RWPE2 (cell line): ENCODE results near the gene CD164L2.

Experiments used
- ATAC-seq: fragments of 200-7000 bp; cut with Tn5 transposase; 3 replicates; pipeline ENCODE4 v1.9.1; 2021; ENCODE audit warnings: low read depth
- DNase-seq: peaks from one replicate; pipeline ENCODE4 v3.0.0-alpha.2; 2020; ENCODE audit warnings: low spot score
- H3K27ac ChIP-seq: fragments of 450-650 bp; 2 replicates; pipeline ENCODE4 v1.5.1; 2017; ENCODE audit warnings: mild to moderate bottlenecking; ENCODE audit not compliant: poor library complexity, severe bottlenecking
- H3K27me3 ChIP-seq: fragments of 250-450 bp; sonication (Bioruptor Pico); 2 replicates; pipeline ENCODE4 v1.5.1; 2021; ENCODE audit warnings: mild to moderate bottlenecking, moderate library complexity; ENCODE audit not compliant: insufficient read depth, poor library complexity, severe bottlenecking
- H3K36me3 ChIP-seq: fragments of 250-450 bp; sonication (Bioruptor Pico); 2 replicates; pipeline ENCODE4 v1.5.1; 2020; ENCODE audit warnings: low read depth, mild to moderate bottlenecking, moderate library complexity
- H3K4me1 ChIP-seq: fragments of 250-450 bp; sonication (Bioruptor Pico); 2 replicates; pipeline ENCODE4 v1.5.1; 2021; ENCODE audit warnings: mild to moderate bottlenecking, moderate library complexity; ENCODE audit not compliant: insufficient read depth, poor library complexity, severe bottlenecking
- H3K4me3 ChIP-seq: fragments of 250-450 bp; sonication (Bioruptor Pico); 2 replicates; pipeline ENCODE4 v1.5.1; 2021; ENCODE audit warnings: mild to moderate bottlenecking, moderate library complexity; ENCODE audit not compliant: severe bottlenecking
- H3K9me3 ChIP-seq: fragments of 250-450 bp; sonication (Bioruptor Pico); 2 replicates; pipeline ENCODE4 v1.5.1; 2021; ENCODE audit warnings: mild to moderate bottlenecking, moderate library complexity; ENCODE audit not compliant: severe bottlenecking
- TF ChIP-seq, protein P1 (sequence below): fragments of 450-650 bp; IDR thresholded peaks from one replicate; pipeline ENCODE4 v1.5.1; 2017; ENCODE audit warnings: mild to moderate bottlenecking, moderate library complexity; ENCODE audit not compliant: poor library complexity, severe bottlenecking

The CD164L2 gene

DNA sequence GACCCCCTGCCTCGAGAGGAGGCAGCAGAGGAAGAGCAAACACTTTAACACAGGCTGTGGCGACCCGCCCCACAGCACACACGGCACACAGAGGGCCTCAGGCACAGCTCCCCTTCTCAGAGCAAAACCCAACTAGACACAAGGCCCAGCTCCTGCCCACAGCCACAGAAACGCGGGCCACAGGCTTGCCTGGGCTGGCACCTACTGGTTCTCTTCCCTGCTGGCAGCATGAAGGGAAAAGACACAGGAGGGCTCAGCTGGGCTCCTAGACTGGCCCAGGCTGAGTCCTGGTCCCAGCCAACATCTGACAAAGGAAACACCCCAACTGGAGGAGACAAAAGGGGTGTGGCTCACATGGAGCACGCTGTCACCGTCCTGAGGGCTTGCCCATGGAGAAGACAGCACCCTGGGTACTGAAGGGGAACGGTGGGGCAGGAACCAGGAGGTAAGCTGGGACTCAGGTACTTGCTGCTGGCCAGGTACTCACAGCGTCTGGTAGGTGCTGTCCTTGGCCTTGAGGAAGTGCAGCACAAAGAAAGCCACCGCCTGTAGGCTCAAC, 3.5 kb downstream of the CD164L2 start:
- DNase-seq (no peak), ATAC-seq (no peak)
- Histone ChIP-seq H3K9me3 (no peaks in the 10 kb centered on the region), H3K36me3 (no peaks in the 10 kb centered on the region), H3K27ac (no peak overlapping the region), H3K4me3 (no peak overlapping the region), H3K4me1 (no peaks in the 10 kb centered on the region), H3K27me3 (no peaks in the 10 kb centered on the region)
- TF ChIP-seq, protein P1, sequence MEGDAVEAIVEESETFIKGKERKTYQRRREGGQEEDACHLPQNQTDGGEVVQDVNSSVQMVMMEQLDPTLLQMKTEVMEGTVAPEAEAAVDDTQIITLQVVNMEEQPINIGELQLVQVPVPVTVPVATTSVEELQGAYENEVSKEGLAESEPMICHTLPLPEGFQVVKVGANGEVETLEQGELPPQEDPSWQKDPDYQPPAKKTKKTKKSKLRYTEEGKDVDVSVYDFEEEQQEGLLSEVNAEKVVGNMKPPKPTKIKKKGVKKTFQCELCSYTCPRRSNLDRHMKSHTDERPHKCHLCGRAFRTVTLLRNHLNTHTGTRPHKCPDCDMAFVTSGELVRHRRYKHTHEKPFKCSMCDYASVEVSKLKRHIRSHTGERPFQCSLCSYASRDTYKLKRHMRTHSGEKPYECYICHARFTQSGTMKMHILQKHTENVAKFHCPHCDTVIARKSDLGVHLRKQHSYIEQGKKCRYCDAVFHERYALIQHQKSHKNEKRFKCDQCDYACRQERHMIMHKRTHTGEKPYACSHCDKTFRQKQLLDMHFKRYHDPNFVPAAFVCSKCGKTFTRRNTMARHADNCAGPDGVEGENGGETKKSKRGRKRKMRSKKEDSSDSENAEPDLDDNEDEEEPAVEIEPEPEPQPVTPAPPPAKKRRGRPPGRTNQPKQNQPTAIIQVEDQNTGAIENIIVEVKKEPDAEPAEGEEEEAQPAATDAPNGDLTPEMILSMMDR, result no peak

DNA sequence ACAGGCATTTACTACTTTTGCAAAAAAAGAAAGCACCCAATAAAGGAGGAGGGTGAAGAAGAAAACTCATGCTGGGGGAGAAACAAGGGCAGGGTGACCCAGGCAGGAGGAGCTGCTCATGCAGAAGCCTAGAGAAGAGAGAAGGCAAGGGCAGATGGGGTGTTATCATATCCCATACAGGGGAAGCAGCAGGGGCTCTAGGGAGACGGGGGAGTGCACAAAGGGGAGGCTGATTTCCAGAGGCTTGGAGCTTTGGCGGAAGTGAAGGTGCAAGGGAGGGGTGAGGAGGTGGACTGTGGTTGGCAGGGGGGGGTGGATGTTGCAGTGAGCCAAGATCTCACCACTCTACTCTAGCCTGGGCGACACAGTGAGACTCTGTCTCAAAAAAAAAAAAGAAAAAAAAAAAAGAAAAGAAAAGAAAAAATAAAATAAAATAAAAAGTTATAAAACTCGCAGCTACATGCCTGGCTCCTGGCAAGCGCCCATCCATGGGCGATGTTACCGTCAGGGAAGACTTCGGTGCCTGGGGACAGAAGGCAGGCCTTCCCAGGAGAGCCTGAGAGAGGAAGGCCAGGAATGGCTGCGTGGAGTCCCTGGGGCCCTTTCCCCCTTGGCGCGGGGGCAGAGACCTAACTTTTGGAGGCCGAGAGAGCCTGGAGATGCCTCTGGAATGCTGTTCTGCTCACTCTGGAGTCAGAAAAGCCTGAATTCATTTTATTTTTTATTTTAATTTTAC, 5.2 kb downstream of the CD164L2 start:
- no peaks in the 10 kb centered on the region for H3K36me3 ChIP-seq
- no peak overlapping the region for H3K27ac ChIP-seq
- TF ChIP-seq, protein P1, result no peak
- no peaks in the 10 kb centered on the region for H3K27me3 ChIP-seq
- ATAC-seq, result no peak
- no peak overlapping the region for H3K4me3 ChIP-seq
- H3K9me3 ChIP-seq, result no peaks in the 10 kb centered on the region
- no peak for DNase-seq
- no peaks in the 10 kb centered on the region for H3K4me1 ChIP-seq

DNA sequence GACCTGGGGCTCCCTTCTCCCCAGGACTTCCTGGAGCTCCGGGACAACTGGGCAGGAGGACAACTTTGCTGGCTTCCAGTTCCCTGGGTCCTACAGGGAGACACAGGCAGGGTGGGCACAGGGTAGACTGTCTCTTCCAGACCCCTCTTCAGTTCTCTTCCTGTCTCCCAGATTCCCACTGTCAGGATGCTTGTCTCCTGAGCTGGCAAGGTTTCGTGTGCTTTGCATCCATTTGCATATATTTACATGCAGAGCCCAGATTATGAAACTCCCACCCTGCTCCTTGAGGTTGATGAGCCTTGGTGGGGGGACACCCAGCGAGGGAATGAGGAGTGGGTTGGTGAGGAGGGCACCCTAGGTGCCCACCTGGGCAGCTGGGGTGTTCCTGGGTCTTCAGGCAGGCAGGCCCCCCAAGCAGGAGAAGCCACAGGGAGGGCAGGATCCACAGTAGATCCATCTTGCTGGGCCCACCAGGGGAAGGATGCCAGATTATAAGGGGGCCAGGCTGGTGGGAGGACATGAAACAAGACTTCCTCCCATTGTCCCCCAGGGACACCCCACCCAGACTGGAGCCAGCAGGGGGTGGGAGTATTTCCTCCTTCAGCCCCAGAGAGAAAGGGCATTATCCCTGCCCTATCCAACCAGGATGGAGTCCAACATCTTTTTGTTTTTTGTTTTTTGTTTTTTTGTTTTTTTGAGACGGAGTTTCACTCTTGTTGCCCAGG, 8.6 kb downstream of the CD164L2 start, which contains the start of gene FCN3:
Gene FCN3, minus strand, starts transcription at position 463 of the 725 bp plus-strand sequence. Its CDS starts 6 bp downstream, at position 457.
- no peaks in the 10 kb centered on the region for H3K36me3 ChIP-seq
- no peak within 1 kb of the TSS for H3K27ac ChIP-seq
- H3K27me3 ChIP-seq, result no peaks in the 10 kb centered on the region
- TF ChIP-seq, protein P1, result no peak
- H3K4me1 ChIP-seq, result no peaks in the 10 kb centered on the region
- no peaks in the 10 kb centered on the region for H3K9me3 ChIP-seq
- no peak for ATAC-seq
- no peak within 1 kb of the TSS for H3K4me3 ChIP-seq
- DNase-seq, result peak; percentile 50

DNA sequence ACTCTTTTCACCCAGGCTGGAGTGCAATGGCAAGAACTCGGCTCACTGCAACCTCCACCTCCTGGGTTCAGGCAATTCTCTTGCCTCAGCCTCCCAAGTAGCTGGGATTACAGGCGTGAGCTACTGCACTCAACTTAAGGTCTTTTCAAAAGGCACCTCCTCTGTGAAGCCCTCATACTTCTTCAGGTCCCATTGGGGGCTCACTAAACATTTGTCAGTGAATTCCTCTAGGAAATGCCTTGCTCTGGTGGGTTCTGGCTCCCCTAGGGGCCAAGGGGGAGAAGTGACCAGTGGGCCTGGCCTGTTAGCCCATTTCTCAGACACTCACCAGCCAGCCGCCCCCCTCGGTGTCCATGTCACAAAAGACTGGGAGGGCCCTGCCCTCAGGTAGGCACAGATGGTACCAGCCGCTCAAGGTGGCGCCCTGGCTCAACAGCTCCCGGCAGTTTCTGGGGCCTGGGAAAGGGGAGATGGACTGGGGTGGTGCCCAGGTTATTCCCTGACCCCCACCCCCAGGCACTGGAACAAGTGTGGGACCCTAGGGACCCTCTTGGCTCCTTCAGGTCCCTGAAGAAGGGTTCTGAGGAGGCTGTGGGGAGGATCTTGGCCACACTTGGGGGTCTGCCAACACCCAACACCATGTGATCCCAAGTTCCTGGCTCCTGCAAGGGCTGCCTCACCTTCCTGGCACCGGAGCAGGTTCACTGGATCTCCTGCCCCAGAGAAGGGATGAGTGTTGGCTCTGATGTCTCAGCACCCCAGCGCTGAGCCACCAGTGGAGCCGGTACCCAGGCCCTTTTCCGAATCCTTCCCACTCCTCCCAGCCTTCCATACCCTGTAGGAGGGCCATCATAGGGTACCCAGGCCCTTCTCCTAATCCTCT, 10.1 kb downstream of the CD164L2 start:
- no peak overlapping the region for H3K4me3 ChIP-seq
- no peaks in the 10 kb centered on the region for H3K4me1 ChIP-seq
- TF ChIP-seq, protein P1, result peak; percentile 12
- no peaks in the 10 kb centered on the region for H3K9me3 ChIP-seq
- peak; percentile 65 for DNase-seq
- peak; percentile 24; the same call in 1 of the 3 replicates for ATAC-seq
- no peak overlapping the region for H3K27ac ChIP-seq
- H3K27me3 ChIP-seq, result no peaks in the 10 kb centered on the region
- H3K36me3 ChIP-seq, result no peaks in the 10 kb centered on the region
